ENCODE measurements around the gene LASP1NB.
A peak's percentile ranks its signal among the peaks of the same experiment; 100 is the strongest.
"Not testable (repeated sequence)": the region's sequence is repeated elsewhere in the genome, so short reads cannot be mapped to it uniquely, and the experiment has no call there.

The LASP1NB gene

DNA sequence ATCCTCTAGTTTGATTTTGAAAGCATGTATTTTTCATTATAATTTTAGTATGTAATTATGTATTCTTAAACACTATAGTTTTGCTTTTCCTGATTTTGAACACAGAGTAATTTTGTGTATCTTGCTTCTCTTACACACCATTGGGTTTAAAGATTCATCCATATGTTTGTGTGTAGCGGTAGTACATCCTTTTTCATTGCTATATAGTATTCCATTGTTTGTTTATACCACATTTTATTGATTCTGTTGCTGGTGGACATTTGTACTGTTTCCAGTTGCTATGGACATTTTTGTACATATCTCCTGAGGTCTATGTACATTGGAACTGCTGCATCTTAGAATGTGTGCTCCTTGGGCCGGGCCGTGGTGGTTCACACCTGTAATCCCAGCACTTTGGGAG is 20.5 kb upstream of the LASP1NB start:
- no peak for DNase-seq (ENCODE audit: low spot score in 2 of 2)
- Mint-ChIP-seq H3K36me3 (peaks cover 8% of the 10 kb centered on the region), H3K27me3 (no peaks in the 10 kb centered on the region), H3K9me3 (no peaks in the 10 kb centered on the region), H3K4me1 (peaks cover 25% of the 10 kb centered on the region), H3K4me3 (no peak overlapping the region), H3K27ac (no peak overlapping the region)
- ATAC-seq (ENCODE audit: low read depth): no peak

DNA sequence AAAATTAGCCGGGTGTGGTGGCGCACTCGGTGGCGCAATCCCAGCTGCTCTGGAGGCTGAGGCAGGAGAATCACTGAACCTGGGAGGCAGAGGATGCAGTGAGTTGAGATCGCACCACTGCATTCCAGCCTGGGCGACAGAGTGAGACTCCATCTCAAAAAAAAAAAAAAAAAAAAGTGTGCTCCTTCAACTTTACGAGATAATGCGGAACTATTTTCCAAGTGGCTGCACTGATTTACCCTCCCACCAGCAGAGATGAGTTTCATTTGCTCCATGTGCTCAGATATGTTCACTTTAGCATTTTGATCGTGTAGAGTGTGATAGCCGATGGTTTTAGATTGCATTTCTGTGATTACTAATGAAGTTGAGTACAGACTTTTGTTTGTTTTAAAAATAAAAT is 20.0 kb upstream of the LASP1NB start:
- H3K27me3 Mint-ChIP-seq: no peaks in the 10 kb centered on the region
- peak overlapping the region; percentile 72 for H3K27ac Mint-ChIP-seq
- no peak for DNase-seq (ENCODE audit: low spot score in 2 of 2)
- H3K9me3 Mint-ChIP-seq: no peaks in the 10 kb centered on the region
- H3K36me3 Mint-ChIP-seq: peaks cover 8% of the 10 kb centered on the region
- peak; percentile 74 for ATAC-seq (ENCODE audit: low read depth)
- peak overlapping the region; percentile 39 for H3K4me3 Mint-ChIP-seq
- peaks cover 25% of the 10 kb centered on the region for H3K4me1 Mint-ChIP-seq

DNA sequence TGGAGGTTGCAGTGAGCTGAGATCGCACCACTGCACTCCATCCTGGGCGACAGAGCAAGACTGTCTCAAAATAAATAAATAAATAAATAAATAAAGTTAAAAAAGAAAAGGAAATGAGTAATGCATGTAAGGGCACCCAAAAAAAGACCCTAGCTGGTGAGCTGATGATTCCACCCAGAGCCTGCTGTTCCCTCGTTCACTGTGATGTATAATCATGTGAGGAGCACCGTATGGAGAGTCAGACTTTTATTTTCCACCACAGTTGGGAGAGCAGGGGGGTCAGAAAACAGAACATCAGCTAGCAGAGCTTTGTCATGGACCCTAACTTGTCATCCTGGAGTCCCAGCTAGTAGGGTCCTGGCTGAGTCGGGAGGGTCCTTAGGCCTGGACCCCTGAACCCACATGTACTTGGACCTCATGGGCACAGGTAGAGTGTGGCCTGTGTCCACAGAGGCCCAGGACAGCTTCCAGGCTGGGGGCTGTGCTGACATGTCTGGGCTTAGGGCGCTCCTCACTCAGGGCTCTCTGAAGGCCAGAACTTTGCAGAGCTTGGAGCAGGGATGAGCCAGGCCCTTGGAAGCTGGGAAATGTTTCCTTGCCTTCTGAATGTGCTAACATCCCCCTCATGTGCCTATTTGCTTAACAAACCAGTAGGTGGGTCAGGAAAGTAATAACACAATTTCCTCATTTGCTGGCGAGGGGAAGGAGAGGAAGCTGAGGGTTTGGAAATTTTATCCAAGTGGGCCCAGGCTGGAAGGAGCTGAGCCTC is 18.8 kb upstream of the LASP1NB start:
- Mint-ChIP-seq H3K4me1 (peaks cover 25% of the 10 kb centered on the region), H3K4me3 (no peak overlapping the region), H3K27ac (peak overlapping the region; percentile 73), H3K36me3 (peaks cover 8% of the 10 kb centered on the region), H3K27me3 (no peaks in the 10 kb centered on the region), H3K9me3 (no peaks in the 10 kb centered on the region)
- ATAC-seq (ENCODE audit: low read depth) (no peak), DNase-seq (ENCODE audit: low spot score in 2 of 2) (no peak)

DNA sequence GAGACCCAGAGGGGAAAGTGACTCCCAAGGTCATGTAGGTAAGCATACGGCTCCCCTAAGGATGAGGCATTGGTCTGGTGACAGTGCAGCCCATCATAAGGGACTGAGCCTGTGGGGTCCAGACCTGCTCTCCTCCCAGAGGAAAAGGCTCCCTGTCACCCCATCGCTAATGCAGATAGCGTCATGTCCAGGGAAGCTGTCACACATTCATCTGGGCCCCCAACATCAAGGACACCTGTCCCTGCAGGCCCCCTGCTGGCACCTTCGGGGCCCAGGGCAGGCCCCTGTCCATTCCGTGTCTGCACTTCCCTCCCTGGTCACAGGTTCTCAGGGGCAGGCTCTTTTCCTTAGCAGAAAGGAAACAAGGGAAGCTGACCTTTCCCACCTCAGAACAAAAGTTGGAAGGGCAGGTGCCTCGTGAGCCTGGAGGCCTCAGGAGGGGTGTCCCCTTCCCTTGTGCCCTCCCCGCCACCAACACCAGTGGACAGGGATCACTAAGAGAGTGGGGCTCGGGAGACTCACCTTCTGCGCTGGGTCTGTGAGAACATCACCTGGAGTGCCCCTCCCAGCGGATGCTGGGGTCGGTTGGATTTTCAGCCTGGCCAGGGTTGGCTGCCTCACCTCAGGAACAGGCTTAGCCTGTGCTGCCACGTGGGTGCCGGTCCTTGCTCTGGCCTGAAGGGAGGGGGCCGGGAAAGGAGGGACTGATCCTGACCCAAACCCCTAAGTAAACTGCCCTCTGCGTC is 17.3 kb upstream of the LASP1NB start:
- Mint-ChIP-seq H3K4me3 (no peak overlapping the region), H3K27ac (peak overlapping the region; percentile 73), H3K4me1 (peaks cover 27% of the 10 kb centered on the region), H3K36me3 (peaks cover 11% of the 10 kb centered on the region), H3K27me3 (no peaks in the 10 kb centered on the region), H3K9me3 (no peaks in the 10 kb centered on the region)
- ATAC-seq (ENCODE audit: low read depth) (no peak), DNase-seq (ENCODE audit: low spot score in 2 of 2) (no peak)

DNA sequence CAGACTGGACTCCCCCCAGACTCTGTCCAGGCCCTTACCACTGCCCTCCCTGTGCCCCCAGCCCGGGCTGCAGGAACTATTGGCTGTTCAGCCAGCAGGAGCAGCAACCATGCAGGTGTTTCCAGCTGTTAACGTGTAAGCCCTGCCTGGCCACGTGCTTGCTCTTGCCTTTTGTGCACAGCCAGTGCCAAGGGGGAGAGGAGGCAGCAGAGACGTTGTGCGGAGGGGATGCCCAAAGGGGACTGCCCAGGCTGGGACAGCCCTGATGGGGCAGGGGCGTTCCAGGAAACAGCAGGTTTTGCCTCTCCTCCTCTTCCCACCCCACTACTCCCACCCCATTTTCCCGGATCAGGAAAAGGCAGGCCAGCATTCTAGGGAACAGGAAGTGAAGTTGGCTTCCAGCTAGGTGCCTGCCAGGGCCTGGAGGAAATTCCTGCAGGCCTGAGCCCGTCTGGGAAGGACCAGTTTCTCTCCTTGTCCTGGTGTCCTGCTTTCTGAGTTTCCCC is 16.7 kb upstream of the LASP1NB start:
- DNase-seq (ENCODE audit: low spot score in 2 of 2) (no peak), ATAC-seq (ENCODE audit: low read depth) (peak; percentile 64)
- Mint-ChIP-seq H3K4me1 (peaks cover 24% of the 10 kb centered on the region), H3K4me3 (no peak overlapping the region), H3K27me3 (no peaks in the 10 kb centered on the region), H3K36me3 (peaks cover 6% of the 10 kb centered on the region), H3K27ac (peak overlapping the region; percentile 53), H3K9me3 (no peaks in the 10 kb centered on the region)

DNA sequence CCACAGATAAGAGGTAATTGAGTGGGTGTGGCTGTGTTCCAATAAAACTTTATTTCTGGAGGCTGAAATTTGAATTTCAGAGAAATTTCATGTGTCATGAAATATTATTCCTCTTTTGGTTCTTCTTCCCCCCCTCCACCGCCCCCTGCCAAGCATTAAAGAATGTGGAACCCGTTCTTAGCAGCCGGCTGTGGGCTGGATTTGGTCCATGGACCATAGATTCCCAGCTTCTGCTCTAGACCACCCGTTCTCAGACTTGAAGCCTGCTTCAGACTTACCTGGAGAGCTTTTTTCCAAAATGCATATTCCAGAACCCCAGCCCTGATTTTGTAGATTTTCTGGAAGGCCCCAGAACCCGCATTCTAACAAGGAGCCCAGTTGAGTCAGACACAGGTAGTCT is 15.1 kb upstream of the LASP1NB start:
- no peaks in the 10 kb centered on the region for H3K27me3 Mint-ChIP-seq
- H3K4me3 Mint-ChIP-seq: no peak overlapping the region
- H3K36me3 Mint-ChIP-seq: peaks cover 9% of the 10 kb centered on the region
- DNase-seq (ENCODE audit: low spot score in 2 of 2): no peak
- ATAC-seq (ENCODE audit: low read depth): no peak
- H3K9me3 Mint-ChIP-seq: no peaks in the 10 kb centered on the region
- H3K4me1 Mint-ChIP-seq: peaks cover 24% of the 10 kb centered on the region
- H3K27ac Mint-ChIP-seq: no peak overlapping the region

DNA sequence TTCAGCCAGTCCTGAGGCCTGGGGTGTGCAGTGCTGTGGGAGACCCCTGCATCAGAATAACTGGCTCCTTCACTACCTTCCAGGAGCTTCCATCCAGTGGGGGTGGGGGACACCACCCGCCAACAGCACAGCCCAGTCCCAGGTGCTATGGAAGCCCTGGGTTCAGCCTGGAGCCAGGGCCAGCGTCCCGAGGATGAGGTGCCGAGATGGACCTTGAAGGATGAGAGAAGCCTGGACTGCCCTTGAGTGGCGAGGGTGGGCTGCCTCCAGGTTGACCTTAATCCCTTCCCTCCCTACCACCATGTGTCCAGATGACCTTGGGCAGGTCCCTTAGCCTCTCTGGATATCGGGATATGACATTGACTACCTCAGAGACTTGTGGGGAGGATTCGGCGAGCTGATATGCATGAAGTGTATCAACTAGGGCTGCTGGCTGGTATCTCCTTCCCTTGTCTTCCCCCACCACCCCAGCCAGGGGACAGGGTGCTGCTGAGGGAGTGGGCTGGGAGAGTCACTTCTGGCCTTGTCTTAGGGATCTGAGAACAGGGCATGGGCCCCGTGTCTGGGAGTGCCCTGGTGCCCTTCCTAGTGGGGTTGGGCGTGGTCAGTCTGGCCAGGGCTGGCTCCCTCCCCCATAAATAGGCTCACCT is 14.2 kb upstream of the LASP1NB start:
- no peak for DNase-seq (ENCODE audit: low spot score in 2 of 2)
- Mint-ChIP-seq H3K4me1 (peaks cover 18% of the 10 kb centered on the region), H3K36me3 (peaks cover 13% of the 10 kb centered on the region)

DNA sequence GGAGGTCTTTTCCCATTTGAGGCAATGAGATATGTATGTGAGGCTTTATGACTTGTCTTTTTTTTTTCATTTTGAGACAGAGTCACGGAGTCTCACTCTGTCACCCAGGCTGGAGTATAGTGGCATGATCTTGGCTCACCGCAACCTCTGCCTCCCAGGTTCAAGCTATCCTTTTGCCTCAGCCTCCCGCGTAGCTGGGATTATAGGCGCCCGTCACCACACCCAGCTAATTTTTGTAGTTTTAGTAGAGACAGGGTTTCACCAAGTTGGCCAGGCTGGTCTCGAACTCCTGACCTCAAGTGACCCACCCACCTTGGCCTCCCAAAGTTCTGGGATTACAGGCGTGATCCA is 13.7 kb upstream of the LASP1NB start:
- ATAC-seq (ENCODE audit: low read depth): not testable (repeated sequence)
- Mint-ChIP-seq H3K4me1 (peaks cover 16% of the 10 kb centered on the region), H3K36me3 (peaks cover 14% of the 10 kb centered on the region)

More for the DNA sequence above, 14.2 kb upstream of the LASP1NB start:
- Mint-ChIP-seq H3K4me3 (no peak overlapping the region), H3K27me3 (no peaks in the 10 kb centered on the region), H3K27ac (peak overlapping the region; percentile 28), H3K9me3 (no peaks in the 10 kb centered on the region)
- ATAC-seq (ENCODE audit: low read depth): no peak

DNA sequence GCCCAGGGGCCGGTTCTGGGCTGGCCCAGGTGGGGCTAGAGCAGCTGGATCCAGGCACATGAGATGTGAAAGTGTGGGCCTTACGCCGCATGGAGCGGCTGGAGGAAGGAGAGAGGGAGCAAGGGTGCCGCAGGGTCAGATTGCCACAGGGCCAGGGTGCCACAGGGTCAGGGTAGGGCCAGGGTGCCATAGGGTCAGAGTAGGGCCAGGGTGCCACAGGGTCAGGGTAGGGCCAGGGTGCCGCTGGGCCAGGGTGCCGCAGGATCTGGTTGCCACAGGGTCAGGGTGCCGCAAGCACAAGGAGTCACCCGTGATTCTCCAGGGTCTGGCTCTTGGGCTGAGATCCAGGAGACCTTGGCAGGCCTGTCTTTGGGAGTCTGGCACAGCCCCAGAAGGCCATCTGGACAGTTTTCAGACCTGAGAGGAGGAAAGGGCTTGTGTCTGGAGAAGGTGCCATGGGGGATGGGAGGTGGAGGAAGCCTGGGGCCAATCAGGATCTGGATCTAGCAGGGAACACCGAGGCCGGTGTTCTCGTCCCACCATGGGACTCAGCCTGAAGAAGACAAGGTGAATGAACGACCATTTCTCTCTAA is 13.1 kb upstream of the LASP1NB start:
- no peak for ATAC-seq (ENCODE audit: low read depth)
- H3K4me3 Mint-ChIP-seq: no peak overlapping the region
- no peaks in the 10 kb centered on the region for H3K9me3 Mint-ChIP-seq
- H3K27ac Mint-ChIP-seq: no peak overlapping the region
- H3K36me3 Mint-ChIP-seq: peaks cover 18% of the 10 kb centered on the region
- no peak for DNase-seq (ENCODE audit: low spot score in 2 of 2)
- H3K4me1 Mint-ChIP-seq: peaks cover 13% of the 10 kb centered on the region
- no peaks in the 10 kb centered on the region for H3K27me3 Mint-ChIP-seq

More for the DNA sequence above, 13.7 kb upstream of the LASP1NB start:
- H3K27me3 Mint-ChIP-seq; DNase-seq (ENCODE audit: low spot score in 2 of 2); H3K9me3 Mint-ChIP-seq; H3K27ac Mint-ChIP-seq; H3K4me3 Mint-ChIP-seq: not testable (repeated sequence)

DNA sequence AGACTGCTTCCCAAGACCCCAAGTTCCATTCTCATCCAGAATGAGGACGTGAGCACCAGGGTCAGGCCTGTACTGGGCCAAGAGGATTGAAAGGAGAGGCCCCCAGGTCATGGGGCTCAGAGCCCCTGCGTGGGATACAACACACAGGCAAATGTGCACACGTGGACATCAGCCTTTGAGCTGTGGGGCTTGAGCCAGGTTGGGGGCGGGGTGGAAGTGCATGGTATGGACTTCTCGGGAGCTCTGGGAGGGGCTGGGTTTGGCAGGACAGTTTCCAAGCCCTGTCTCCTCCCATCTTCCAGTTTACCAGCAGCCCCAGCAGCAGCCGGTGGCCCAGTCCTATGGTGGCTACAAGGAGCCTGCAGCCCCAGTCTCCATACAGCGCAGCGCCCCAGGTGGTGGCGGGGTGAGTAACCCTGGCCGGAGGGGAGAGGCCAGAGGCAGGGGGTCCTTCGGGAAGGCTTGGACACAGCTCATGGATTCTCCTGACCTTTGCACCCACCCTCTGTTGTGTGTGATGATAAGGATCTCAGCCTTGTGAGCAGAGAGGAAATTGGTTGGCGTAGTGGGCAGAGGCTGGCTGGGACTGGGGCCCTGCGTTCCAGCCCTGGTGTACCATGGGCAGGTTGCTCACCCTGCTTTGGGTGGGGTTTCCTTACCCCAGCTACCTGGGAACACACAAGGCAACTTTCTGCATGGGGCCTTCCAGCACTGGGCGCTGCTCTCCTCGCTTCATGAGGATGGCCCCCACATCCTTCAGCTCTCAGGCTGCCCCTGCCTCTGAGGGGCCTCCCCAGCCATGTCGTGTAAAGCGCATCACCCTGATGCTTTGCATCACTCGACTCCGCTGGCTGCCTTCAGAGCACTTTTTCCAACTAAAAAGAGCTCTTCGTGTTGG is 10.4 kb upstream of the LASP1NB start:
- no peaks in the 10 kb centered on the region for H3K9me3 Mint-ChIP-seq
- peaks cover 27% of the 10 kb centered on the region for H3K36me3 Mint-ChIP-seq
- H3K27me3 Mint-ChIP-seq: no peaks in the 10 kb centered on the region
- peaks cover 7% of the 10 kb centered on the region for H3K4me1 Mint-ChIP-seq
- no peak for ATAC-seq (ENCODE audit: low read depth)
- DNase-seq (ENCODE audit: low spot score in 2 of 2): no peak
- H3K4me3 Mint-ChIP-seq: no peak overlapping the region
- no peak overlapping the region for H3K27ac Mint-ChIP-seq

DNA sequence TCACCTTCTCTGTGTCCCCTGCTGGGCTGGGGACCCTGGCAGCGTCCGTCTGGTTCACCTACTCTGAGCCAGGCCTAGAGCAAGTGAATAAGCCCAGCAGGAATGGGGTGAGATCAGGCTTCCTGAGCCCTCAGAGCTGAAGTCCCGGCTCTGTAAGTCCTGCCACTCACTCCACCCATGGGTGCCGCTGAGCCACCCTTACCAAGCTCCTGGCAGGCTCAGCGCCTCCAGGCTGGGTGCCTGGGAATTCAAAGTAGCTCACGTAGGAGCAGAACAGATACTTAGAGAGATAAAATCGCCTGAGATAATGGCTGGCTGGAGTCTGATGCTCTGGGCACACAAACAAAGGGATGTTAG is 9.8 kb upstream of the LASP1NB start:
- Mint-ChIP-seq H3K27me3 (no peaks in the 10 kb centered on the region), H3K4me3 (no peak overlapping the region), H3K36me3 (peaks cover 31% of the 10 kb centered on the region), H3K27ac (peak overlapping the region; percentile 54), H3K9me3 (no peaks in the 10 kb centered on the region), H3K4me1 (peaks cover 10% of the 10 kb centered on the region)
- DNase-seq (ENCODE audit: low spot score in 2 of 2): no peak
- ATAC-seq (ENCODE audit: low read depth): no peak

DNA sequence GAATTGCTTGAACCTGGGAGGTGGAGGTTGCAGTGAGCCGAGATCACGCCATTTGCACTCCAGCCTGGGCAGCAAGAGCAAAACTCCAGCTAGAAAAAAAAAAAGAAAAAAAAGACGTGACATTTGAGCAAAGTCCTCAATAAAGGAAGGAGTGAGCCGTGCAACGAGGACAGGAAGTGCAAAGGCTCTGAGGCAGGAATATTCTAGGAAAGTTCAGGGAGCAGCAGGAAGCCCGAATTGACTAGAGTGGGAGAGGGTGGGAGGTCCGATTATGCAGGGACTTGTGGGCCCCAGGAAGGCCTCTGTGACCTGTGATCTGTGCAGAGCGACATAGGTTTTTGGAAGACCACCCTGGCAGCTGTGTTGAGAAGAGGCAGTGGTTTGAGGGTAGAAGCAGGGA is 8.6 kb upstream of the LASP1NB start:
- Mint-ChIP-seq H3K4me3 (no peak overlapping the region), H3K27me3 (no peaks in the 10 kb centered on the region), H3K36me3 (peaks cover 32% of the 10 kb centered on the region), H3K4me1 (peaks cover 15% of the 10 kb centered on the region), H3K9me3 (no peaks in the 10 kb centered on the region), H3K27ac (peak overlapping the region; percentile 5)
- ATAC-seq (ENCODE audit: low read depth): no peak
- no peak for DNase-seq (ENCODE audit: low spot score in 2 of 2)

DNA sequence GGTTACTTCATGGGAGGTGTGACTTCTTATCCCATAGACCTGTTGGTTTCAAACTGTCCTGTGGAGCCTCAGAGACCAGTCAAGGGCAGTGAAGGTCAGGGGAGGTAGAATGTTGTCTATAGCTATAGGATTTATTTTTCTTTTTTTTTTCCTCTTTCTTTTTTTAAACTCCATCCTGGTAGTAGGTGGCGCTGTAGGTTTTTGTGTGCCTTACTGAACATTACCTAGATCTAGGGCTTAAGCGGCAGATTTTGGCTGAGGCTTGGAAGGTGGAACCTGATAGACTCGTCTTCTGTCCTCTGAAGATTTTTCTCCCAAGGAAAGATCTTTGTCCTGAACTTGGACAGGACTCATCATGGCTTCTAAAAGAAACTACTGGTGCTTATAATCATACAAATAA is 8.2 kb upstream of the LASP1NB start:
- H3K4me3 Mint-ChIP-seq: no peak overlapping the region
- H3K27ac Mint-ChIP-seq: no peak overlapping the region
- ATAC-seq (ENCODE audit: low read depth) (no peak), DNase-seq (ENCODE audit: low spot score in 2 of 2) (no peak)
- H3K4me1 Mint-ChIP-seq: peaks cover 16% of the 10 kb centered on the region
- peaks cover 30% of the 10 kb centered on the region for H3K36me3 Mint-ChIP-seq
- H3K27me3 Mint-ChIP-seq: no peaks in the 10 kb centered on the region
- no peaks in the 10 kb centered on the region for H3K9me3 Mint-ChIP-seq

Data from memory B cell (primary cell).